Lower leg skin (tissue), 4 donors: ENCODE data around the gene FRAS1. TPM values are rescaled to one million over a fixed set of nuclear protein-coding genes. Genes with fewer than 3 reads are reported as not detected.

Source experiments
- DNase-seq, 2 donors: peaks; one replicate each; pipeline ENCODE4 v3.0.0-alpha.2; 2019; ENCODE audit warnings: low spot score in 2 of 2
- H3K4me3 ChIP-seq: fragments of 200-600 bp; sonication (generic); 2 replicates; pipeline ENCODE4 v1.5.1; 2017; ENCODE audit warnings: mild to moderate bottlenecking, low read depth; ENCODE audit not compliant: poor library complexity, severe bottlenecking
- POLR2A ChIP-seq, 2 donors: fragments of 450-650 bp; IDR thresholded peaks; one replicate each; pipeline ENCODE4 v1.6.1; 2016 to 2017; ENCODE audit warnings: antibody characterized with exemption in 2 of 2, mild to moderate bottlenecking in 1 of 2, moderate library complexity in 1 of 2
- WGBS, 2 donors: methylation state at CpG; one replicate each; pipeline ENCODE4 v1.1.5; 2018; 5-methylcytosine and 5-hydroxymethylcytosine counted together
- intact Hi-C: fragments of 100-400 bp; cut with DNase I; formaldehyde crosslinking; loops from one replicate; pipeline ENCODE4 v1.15.0; 2023; ENCODE audit warnings: low total_unique reads
- total RNA-seq, 4 donors: library from RNA; depleted of rRNA; stranded (reverse); fragments of >200 nt; gene quantifications; one replicate each; pipeline ENCODE4 v1.1.0, GENCODE V29; 2016
- TF ChIP-seq, protein P1 (sequence below), 3 donors: fragments of 450-650 bp; IDR thresholded peaks; one replicate each; pipeline ENCODE4 v1.5.1; 2016; ENCODE audit warnings: antibody characterized with exemption in 3 of 3, mild to moderate bottlenecking in 3 of 3, moderate library complexity in 2 of 3

FRAS1 gene
- total RNA-seq, 4 donors from 2014 or later = 0.83 to 5.3 (median 3.0) TPM

DNA sequence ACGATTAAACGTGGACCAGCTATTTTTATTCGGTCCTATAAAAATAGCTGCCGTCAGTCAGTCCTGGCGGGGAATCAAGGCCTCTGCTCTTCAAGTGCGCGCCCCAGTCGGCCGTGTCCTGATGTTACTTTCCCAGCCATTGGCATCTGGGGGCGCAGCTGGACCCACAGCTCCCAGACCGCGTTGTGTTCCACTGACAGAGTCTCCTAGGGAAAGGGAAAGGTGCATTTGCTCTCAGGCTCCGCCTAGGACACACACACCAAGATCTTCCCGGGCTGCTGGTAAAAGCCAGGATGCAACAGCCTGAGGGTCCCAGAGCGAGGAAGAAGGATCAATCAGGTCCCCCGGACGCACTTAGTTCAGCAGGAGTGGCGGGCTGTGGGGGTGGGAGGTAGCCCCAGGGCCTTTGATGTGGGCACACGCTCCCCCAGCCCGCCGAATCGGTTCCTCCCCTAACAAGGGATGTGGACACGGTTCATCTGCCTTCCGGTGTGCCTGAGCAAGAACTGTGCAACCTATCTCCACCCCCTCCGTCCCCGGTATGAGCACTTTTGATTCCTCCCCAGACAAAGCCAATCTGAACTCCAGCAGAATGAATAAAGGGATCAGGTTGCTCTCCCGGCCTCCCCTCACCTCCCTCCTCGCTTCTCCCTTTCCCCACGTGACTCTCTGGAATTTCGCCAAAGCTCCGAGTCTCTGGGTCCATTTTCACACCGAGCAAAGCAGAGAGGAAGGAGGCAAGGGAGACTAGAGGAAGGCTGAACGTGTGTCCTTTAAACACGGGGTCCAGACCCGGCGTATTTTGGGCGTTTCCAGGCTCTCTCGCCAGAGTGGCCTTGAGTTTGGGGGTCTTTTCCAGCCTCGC lies 626 bp upstream of the FRAS1 start:
- DNase-seq = peak; percentile 68 to 93
- no peak for TF ChIP-seq POLR2A (IDR thresholded peaks at IDR 0.05)
- TF ChIP-seq, protein P1, sequence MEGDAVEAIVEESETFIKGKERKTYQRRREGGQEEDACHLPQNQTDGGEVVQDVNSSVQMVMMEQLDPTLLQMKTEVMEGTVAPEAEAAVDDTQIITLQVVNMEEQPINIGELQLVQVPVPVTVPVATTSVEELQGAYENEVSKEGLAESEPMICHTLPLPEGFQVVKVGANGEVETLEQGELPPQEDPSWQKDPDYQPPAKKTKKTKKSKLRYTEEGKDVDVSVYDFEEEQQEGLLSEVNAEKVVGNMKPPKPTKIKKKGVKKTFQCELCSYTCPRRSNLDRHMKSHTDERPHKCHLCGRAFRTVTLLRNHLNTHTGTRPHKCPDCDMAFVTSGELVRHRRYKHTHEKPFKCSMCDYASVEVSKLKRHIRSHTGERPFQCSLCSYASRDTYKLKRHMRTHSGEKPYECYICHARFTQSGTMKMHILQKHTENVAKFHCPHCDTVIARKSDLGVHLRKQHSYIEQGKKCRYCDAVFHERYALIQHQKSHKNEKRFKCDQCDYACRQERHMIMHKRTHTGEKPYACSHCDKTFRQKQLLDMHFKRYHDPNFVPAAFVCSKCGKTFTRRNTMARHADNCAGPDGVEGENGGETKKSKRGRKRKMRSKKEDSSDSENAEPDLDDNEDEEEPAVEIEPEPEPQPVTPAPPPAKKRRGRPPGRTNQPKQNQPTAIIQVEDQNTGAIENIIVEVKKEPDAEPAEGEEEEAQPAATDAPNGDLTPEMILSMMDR (IDR thresholded peaks at IDR 0.05) = no peak
- intact Hi-C loops = no loop called here
- H3K4me3 ChIP-seq = peak overlapping the region; percentile 34
- 3 to 5% methylated on average over 39 of the region's 39 CpGs for WGBS, 2 donors

- H3K4me3 ChIP-seq = peak overlapping the region; percentile 34
- DNase-seq = peak; percentile 30 to 91
- intact Hi-C loops = no loop called here
- 1% methylated on average over 40 to 53 of the region's 56 CpGs for WGBS, 2 donors
- TF ChIP-seq, protein P1 (IDR thresholded peaks at IDR 0.05) = no peak
- TF ChIP-seq POLR2A (IDR thresholded peaks at IDR 0.05) = no peak
These were observed 752 bp downstream of the FRAS1 start for GRCh38 chr4:78057600-78058550.

GRCh38 chr4:78058591-78059523 lies 1.7 kb downstream of the FRAS1 start:
- WGBS, 2 donors = 0 to 2% methylated on average over 43 to 46 of the region's 54 CpGs
- peak; percentile 26 to 91 for DNase-seq
- H3K4me3 ChIP-seq = peak overlapping the region; percentile 34
- TF ChIP-seq POLR2A (IDR thresholded peaks at IDR 0.05) = no peak
- TF ChIP-seq, protein P1 (IDR thresholded peaks at IDR 0.05) = no peak
- intact Hi-C loops = no loop called here

DNA sequence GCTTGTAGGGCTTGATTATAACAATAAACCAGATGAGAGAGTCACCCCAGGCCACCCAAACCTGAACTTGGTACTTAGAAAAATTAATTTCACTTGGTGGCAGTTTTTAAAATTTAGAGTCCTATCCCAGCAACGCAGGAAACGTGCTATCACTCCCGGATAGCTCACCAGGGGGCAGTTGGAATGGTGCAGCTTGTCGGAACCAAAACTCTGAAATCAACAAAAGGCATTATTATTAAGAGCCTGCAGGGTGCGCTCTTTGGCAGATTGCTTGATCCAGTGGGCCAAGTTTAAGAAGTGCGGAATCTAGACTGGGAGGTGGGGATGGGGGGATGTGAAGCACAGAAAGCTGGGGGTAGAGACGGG lies 2.4 kb downstream of the FRAS1 start:
- TF ChIP-seq, protein P1 (IDR thresholded peaks at IDR 0.05) = no peak
- no peak for TF ChIP-seq POLR2A (IDR thresholded peaks at IDR 0.05)
- H3K4me3 ChIP-seq = no peak overlapping the region
- 1 to 4% methylated on average over 7 of the region's 7 CpGs for WGBS, 2 donors
- intact Hi-C loops = no loop called here
- DNase-seq = peak in 1 of 2 donors; percentile 67

DNA sequence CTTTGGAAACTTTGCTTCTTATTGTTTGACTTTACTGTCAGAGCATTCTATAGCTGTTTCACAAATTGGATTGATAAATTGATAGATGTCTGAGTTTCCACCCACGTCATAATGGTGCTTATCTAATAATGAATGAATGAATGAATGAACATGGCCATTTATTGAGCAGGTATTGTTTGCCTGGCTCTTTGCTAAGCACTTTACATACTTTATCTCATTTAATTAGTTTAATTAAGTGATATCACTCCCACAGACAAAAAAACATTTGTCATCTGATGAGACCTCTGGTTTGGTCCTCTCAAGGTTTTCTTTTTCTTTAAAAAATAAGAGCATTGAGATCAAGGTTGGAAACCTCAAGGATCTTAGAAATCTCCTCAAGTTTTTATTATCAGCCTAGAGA lies 2.8 kb downstream of the FRAS1 start:
- 52 to 80% methylated on average over 1 of the region's 1 CpG for WGBS, 2 donors
- no peak for DNase-seq
- TF ChIP-seq, protein P1 (IDR thresholded peaks at IDR 0.05) = no peak
- TF ChIP-seq POLR2A (IDR thresholded peaks at IDR 0.05) = no peak
- intact Hi-C loops = no loop called here
- H3K4me3 ChIP-seq = no peak overlapping the region
